GM12873 (cell line): Measurements from ENCODE around the gene GBGT1.

Experiments
- TF ChIP-seq, protein P1 (sequence below): IDR thresholded peaks from 2 replicates; pipeline ENCODE4 v1.5.1; 2012; ENCODE audit warnings: low read depth, mild to moderate bottlenecking, moderate library complexity, low read length, control low read depth; ENCODE audit not compliant: insufficient read depth; ENCODE audit errors: missing control alignments

The GBGT1 gene

DNA sequence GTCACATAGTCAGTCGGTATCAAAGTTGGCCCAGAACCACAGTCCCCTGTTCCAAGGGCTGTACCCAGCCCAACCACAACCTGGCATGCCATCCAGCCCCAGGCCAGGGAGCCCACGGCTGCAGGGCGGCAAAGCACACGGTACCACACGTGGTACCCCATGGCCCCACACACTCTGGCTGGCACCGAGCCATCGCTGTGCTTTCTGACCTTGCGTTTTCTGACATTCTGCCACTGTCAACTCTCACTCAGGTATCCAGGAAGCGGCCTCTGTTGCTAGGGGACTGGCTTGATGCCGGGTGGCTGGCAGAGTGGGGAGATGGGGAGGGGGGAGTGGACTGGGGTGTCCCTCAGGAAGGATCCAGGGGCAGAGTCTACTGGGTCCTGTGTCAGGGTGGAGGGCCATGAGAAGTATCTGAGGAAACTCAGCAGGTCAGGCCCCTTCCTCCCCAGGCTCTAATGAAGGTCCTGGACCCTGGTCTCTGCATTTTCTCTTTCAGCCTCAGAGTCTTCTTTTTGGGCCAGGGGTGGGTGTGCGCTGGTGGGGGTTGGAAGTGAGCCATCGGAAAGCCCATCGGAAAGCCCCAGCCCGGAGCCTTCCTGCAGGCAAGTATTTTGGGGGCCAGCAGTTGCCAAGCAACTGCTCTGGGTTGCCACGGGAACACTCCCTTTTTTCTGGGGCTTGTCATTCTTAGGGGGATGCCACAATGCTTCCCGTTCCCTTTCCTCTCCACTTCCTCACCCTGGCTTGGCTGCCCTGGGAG lies 21.7 kb downstream of the GBGT1 start:
- TF ChIP-seq, protein P1, sequence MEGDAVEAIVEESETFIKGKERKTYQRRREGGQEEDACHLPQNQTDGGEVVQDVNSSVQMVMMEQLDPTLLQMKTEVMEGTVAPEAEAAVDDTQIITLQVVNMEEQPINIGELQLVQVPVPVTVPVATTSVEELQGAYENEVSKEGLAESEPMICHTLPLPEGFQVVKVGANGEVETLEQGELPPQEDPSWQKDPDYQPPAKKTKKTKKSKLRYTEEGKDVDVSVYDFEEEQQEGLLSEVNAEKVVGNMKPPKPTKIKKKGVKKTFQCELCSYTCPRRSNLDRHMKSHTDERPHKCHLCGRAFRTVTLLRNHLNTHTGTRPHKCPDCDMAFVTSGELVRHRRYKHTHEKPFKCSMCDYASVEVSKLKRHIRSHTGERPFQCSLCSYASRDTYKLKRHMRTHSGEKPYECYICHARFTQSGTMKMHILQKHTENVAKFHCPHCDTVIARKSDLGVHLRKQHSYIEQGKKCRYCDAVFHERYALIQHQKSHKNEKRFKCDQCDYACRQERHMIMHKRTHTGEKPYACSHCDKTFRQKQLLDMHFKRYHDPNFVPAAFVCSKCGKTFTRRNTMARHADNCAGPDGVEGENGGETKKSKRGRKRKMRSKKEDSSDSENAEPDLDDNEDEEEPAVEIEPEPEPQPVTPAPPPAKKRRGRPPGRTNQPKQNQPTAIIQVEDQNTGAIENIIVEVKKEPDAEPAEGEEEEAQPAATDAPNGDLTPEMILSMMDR, result no peak

DNA sequence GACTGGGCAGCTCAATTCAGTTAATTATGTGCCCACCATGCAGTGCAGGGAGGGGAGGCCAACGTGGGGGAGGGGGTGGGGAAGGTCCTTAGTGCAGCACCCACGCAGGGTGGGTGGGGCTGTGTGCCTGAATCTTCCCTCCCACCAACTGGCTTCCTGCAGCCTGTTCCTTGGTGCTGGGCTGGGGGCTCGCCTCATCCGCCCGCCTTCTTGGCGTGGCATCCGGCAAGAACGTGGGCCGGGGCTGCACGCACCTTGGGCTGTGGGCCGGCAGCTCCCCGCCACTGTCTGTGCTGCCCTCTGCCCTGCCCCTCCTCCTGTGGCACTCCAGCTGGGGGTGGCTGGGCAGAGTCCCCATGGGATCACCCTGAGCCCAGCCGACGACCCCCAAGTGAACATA lies 23.1 kb downstream of the GBGT1 start:
- TF ChIP-seq, protein P1, result no peak

DNA sequence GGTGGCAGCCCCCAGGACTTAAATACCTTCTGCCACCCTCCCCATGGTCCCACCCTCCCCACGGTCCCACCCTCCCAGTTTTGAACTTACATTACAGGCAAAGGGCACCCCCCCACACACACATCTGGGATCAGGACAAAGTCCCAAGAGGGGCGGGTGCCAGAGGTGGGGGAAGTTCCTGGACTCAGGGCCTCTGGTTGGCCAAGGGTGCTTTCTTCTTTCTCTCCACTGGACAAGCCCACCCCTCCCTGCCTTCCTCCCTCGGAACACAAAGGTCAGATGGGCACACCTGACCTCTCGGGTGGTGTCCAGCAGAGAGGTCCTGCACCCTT lies 23.6 kb downstream of the GBGT1 start:
- TF ChIP-seq, protein P1, result no peak

DNA sequence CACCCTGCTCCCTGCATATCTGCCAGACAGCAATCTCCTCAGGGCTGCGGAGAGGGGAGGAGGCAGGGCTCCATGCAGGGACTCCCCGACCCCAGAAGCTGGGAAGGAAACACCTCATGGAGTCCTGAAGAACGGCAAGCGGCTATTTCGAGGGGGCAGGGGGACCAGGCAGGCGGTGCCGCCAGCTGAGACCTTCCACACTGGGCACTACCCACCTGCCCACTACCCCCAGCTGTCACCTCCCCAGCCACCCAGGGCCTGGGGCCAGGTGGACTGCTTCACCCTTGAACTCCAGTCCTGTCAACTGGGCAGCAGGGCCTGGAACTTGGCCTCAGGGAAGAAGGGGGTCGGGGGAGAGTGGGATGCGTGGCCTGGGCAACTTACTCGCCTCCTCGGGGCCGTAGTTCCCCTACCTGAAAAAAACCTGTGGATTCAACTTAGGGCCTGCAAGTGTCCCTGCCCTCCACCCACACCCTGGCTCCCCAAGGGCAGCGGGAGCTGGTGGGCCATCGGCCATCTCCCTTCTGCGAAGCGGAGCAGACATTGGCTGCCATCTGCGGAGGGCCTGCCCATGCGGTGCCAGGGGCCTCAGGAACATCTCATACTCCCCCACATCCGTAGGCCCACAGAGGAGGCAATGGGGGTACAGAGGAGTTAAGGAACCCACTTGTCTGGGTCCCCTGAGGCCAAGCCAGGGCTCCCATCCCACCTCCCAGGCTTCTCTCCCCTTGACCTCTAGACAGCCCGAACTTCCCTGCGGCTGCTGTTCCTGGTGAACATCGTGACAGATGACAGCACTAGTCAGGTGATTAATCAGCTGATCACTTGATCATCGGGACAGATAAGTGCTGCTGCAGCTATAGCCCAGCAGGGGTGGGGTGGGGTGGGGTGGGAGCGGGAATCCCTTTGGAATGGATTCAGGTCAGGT lies 24.2 kb downstream of the GBGT1 start:
- TF ChIP-seq, protein P1, result no peak

DNA sequence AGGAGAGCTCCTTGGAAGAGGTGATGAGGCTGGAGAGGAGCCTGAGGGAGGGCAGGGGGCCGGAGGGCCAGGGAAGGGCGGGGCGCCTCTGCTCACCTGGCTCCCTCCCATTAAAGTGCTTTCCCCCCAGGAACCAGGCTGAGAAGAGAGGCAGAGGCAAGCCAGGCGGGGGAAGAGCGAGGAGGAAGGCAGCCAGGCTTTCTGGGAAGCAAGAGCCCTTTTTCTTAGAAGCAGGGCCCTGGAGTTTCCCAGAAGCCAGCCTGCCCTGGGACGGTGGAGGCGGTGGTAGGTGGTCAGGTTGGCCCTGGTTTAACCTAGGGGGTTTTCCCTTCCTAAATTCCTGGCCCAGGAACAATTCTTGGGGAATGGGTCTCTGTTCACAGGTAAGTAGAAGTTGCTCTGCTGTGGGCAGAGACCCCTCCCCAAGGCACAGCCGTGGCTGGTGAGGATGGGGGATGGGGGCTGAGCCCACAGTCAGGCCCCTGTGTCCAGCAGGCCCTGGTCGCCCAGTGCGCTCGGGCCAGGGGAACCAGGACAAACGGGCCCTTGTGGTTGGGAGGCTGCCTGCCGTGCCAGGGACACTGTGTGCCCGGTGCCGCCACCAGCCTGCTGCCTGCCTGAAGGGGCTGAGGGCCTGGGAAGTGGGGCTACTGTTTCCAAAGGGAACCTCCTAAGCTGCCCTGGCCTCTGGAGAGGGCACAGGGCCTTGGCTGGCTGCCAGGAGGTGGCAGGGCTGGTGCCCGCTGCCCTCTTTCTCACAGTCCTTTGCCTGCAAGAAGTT lies 26.1 kb downstream of the GBGT1 start:
- TF ChIP-seq, protein P1, result no peak

DNA sequence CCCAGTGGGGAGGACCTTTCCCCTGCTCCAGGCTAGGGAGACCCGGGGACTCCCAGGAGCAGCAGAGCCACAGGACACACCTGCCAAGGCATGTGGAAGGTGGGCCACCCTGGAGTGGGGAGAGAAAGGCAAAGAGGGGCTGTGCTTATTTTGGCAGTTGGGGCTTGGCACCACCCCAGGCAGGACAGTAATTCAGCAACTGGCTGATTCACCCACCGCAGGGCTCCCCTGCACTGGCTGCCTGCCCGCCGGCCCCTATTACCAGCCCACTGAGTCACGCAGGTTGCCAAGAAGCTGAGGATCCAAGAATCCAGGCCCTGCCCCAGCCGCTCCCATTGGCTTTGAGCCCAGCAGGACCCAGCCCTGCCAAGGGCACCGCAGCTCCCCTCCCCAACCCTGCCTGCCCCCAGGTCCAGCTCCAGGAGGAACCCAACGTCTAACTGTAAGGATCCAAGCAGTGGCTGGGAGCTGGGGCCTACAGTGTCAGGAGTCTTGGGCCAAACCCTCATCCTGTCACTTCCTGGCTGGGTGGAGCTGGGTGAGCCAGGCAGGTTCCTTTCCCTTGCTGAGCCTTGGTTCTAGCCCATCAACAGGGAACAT lies 28.5 kb downstream of the GBGT1 start:
- TF ChIP-seq, protein P1, result no peak
